ENCODE measurements around the gene ZC3H14.

ZC3H14 gene

GRCh38 chr14:88611878-88612277, 49.0 kb downstream of the ZC3H14 start:
- DNase-seq (ENCODE audit: low read depth) = no peak

- no peak for DNase-seq (ENCODE audit: low read depth)
Measured at GRCh38 chr14:88612981-88613380, 50.1 kb downstream of the ZC3H14 start.

GRCh38 chr14:88613552-88614010, 50.7 kb downstream of the ZC3H14 start:
- DNase-seq (ENCODE audit: low read depth) = peak; percentile 50

- DNase-seq (ENCODE audit: low read depth) = peak; percentile 50
Measured at GRCh38 chr14:88614218-88614907, 51.5 kb downstream of the ZC3H14 start.

GRCh38 chr14:88616697-88617096, 53.9 kb downstream of the ZC3H14 start:
- no peak for DNase-seq (ENCODE audit: low read depth)

GRCh38 chr14:88617479-88617878, 54.6 kb downstream of the ZC3H14 start:
- no peak for DNase-seq (ENCODE audit: low read depth)

- no peak for DNase-seq (ENCODE audit: low read depth)
Measured at GRCh38 chr14:88618476-88618875, 55.6 kb downstream of the ZC3H14 start.

- no peak for DNase-seq (ENCODE audit: low read depth)
Measured at GRCh38 chr14:88621100-88621499, 58.3 kb downstream of the ZC3H14 start.

- no peak for DNase-seq (ENCODE audit: low read depth)
Measured at GRCh38 chr14:88625671-88626070, 62.8 kb downstream of the ZC3H14 start.

GRCh38 chr14:88628033-88628432, 65.2 kb downstream of the ZC3H14 start:
- DNase-seq (ENCODE audit: low read depth) = no peak

GRCh38 chr14:88628462-88628861, 65.6 kb downstream of the ZC3H14 start:
- DNase-seq (ENCODE audit: low read depth) = no peak

- peak; percentile 72 for DNase-seq (ENCODE audit: low read depth)
Measured at GRCh38 chr14:88630565-88630964, 67.7 kb downstream of the ZC3H14 start.

- DNase-seq (ENCODE audit: low read depth) = no peak
Measured at GRCh38 chr14:88631091-88631490, 68.3 kb downstream of the ZC3H14 start.

GRCh38 chr14:88632512-88632911, 69.7 kb downstream of the ZC3H14 start:
- DNase-seq (ENCODE audit: low read depth) = no peak

- DNase-seq (ENCODE audit: low read depth) = no peak
Measured at GRCh38 chr14:88639221-88639620, 76.4 kb downstream of the ZC3H14 start.

- DNase-seq (ENCODE audit: low read depth) = no peak
Measured at GRCh38 chr14:88660056-88660455, 97.2 kb downstream of the ZC3H14 start.

GRCh38 chr14:88667555-88668273, 104.9 kb downstream of the ZC3H14 start:
- peak; percentile 43 for DNase-seq (ENCODE audit: low read depth)

- no peak for DNase-seq (ENCODE audit: low read depth)
Measured at GRCh38 chr14:88668448-88669116, 105.7 kb downstream of the ZC3H14 start.

- no peak for DNase-seq (ENCODE audit: low read depth)
Measured at GRCh38 chr14:88669346-88669745, 106.5 kb downstream of the ZC3H14 start.
